Measurements from ENCODE around the gene NOTCH4. TPM values are rescaled to one million over a fixed set of nuclear protein-coding genes. Genes with fewer than 3 reads are reported as not detected.

Gene NOTCH4
- total RNA-seq, 1 experiment from 2014 or later, result 4.9 TPM

DNA sequence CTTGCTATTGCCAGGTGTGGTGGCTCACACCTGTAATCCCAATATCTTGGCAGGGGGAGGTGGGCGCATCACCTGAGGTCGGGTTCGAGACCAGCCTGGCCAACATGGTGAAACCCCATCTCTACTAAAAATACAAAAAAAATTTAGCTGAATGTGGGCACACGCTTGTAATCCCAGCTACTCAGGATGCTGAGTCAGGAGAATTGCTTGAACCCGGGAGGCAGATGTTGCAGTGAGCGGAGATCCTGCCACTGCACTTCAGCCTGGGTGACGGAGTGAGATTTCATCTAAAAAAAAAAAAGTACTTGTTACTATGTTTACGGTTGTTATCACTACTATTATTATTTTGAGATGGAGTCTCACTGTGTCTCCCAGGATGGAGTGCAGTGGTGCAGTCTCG lies 67.0 kb downstream of the NOTCH4 start:
- peaks cover 27% of the 10 kb centered on the region for H3K36me3 ChIP-seq
- H3K27me3 ChIP-seq, result no peaks in the 10 kb centered on the region
- DNase-seq, result no peak
- H3K9me3 ChIP-seq (replicated peaks), result no peaks in the 10 kb centered on the region
- H3K27ac ChIP-seq, result no peak overlapping the region
- H3K4me3 ChIP-seq, result no peak overlapping the region
- H3K4me1 ChIP-seq, result peaks cover 5% of the 10 kb centered on the region

DNA sequence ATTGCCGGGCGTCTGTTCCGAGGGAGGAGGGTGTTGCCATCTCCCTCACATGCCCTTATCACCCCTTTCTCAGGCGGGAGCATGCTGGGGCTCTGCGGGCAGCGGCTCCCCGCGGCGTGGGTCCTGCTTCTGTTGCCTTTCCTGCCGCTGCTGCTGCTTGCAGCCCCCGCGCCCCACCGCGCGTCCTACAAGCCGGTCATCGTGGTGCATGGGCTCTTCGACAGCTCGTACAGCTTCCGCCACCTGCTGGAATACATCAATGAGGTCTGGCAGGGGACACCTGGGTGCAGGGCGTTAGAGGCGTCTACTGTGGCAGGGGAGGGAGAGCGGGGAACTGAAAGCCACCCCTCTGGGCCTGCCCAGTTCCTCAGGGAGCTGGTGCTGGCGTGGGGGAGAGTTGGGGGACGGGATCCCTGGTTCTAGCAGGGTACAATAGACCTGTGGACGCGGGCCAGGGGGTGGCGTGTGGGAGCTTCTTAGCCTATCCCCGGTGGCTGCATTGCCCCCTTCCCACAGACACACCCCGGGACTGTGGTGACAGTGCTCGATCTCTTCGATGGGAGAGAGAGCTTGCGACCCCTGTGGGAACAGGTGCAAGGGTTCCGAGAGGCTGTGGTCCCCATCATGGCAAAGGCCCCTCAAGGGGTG lies 69.2 kb downstream of the NOTCH4 start:
- H3K27ac ChIP-seq, result peak overlapping the region; percentile 86
- peaks cover 24% of the 10 kb centered on the region for H3K36me3 ChIP-seq
- peak overlapping the region; percentile 80 for H3K4me3 ChIP-seq
- DNase-seq, result peak; percentile 82 to 84
- no peaks in the 10 kb centered on the region for H3K27me3 ChIP-seq
- no peaks in the 10 kb centered on the region for H3K9me3 ChIP-seq (replicated peaks)
- peaks cover 5% of the 10 kb centered on the region for H3K4me1 ChIP-seq

DNA sequence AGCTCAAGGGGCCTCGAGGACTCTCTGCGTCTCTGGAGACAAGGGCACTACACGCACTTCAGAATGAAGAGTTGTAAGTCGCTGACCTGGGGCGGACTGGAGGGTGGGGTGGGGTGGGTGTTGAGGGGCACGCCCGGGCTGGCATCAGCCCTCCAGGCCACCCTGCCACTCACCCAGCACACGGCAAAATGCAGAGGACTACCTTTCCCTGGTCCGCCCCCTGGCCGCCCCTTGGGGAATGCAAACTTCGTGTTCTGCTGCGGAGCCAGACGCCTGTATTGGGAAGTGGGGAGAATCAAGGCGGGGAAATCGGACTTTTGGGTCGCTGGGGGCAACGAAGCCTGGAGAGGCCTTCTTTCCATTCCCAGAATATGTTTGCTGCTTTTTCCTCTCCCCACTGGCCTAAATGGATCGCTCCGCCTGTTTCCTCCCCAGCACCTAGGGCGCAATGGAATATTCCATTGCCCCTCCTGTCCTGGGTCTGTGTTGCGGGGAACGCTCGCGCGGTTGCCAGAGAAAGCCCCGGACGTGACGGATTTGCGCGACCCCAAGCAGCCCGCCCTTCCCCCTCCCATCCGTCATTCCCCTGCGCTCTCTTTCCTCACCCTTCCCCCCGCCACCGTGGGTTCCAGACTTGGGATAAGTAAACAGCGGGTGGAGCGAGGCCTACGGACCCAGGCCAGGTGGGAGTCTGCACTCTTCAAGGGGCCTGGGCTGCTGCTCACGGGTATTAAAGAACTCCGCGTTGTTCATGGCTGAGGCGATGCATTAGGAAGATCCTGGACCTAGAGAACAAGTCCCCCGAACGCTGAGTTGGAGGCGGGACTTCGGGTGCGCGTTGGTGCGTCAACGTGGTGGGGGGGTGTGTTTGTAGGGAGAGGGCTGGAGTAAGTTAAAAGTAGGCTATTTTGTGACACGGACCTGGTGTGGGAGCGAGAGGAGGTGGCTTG lies 70.0 kb downstream of the NOTCH4 start, which contains the start of gene PPT2:
TSS of gene PPT2 (plus strand) at position 578 of the 950 bp plus-strand sequence. CDS start 454 bp downstream, outside the sequence.
- Histone ChIP-seq H3K4me1 (peaks cover 5% of the 10 kb centered on the region), H3K36me3 (peaks cover 24% of the 10 kb centered on the region), H3K9me3 (replicated peaks) (no peaks in the 10 kb centered on the region), H3K4me3 (peak within 1 kb of the TSS; percentile 80), H3K27ac (peak within 1 kb of the TSS; percentile 86), H3K27me3 (no peaks in the 10 kb centered on the region)
- peak; percentile 90 to 91 for DNase-seq

DNA sequence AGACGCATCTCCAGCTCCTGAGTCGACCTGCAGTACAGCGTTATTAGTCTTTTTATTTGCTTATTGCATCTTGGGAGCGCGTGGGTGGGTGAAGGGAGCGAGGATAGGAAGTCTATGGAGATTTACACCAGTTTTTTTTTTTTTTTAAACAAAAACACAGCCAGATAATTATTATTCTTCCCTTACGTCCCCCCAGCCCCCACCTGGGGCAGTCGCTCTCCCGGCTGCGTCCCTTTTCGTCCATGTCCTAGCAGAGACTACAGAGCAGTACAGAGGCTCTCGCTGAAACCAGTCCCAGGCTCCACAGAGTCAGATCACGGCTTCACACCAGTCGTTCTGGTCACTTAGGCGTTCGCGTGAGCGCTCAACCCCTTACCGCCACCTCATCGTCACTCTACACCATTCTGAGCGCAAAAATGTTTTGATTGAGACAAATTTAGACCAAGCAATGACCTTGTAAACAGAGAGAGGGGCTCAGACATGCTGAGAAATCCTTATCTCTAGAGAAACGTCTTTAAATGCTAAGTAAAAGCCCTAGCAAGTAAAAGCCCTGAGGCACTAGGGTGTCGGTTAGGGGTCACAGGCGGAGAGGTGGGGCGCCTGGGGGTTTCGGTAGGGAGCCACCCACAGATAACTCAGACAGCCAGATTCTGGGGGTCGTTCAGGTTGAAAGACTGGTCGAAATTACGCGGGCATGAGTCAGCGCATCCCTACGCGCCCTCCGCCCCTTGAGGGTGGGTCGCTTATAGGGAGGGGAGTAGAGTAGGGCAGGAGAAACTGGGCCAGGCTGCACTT lies 70.9 kb downstream of the NOTCH4 start:
- Histone ChIP-seq H3K36me3 (peaks cover 15% of the 10 kb centered on the region), H3K27ac (peak overlapping the region; percentile 86), H3K27me3 (no peaks in the 10 kb centered on the region), H3K4me3 (peak overlapping the region; percentile 80), H3K4me1 (peaks cover 5% of the 10 kb centered on the region), H3K9me3 (replicated peaks) (no peaks in the 10 kb centered on the region)
- peak; percentile 35 to 57 for DNase-seq

DNA sequence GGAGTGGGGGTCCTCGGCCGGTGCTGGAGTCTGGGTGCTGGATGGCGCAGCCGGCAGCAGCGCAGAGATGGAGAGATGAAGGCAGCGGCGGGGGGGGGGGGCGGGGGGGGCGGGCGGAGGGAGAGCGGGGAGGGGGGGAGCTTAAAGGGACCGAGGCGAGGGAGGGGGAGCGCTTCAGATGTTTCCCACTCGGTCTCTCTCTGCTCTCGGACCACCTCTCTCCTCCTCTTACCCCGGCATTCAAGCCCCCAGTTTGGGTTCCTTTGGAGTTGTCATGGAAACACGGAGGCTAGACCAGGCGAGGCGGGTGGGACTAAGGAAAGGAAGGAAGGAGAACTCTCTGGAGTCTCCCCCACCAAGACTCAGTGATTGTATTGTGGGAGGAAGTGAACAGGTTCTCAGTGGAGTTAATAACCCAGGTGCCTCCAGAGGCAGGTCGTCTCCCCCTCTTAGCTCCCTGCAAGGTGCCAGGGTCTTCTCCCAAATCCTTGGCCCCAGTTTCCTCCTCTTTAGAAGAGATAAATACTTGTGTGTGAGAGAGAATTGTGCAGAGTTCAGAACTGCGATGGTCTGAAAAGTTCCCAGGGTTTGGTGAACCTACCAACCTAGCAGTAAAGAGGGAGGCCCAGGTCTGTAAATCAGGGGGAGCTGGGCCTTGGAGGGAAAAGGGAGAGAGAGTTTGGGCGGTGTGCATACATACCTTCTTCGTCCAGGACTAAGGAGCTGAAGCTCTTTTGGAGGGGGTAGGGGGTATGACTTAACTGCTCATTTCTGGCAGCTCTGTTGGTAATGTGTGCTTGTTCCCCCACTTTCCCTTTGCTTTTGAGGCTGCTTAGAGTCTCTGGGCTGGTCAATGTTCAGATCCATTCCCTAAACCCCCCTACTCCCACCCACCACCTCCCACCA lies 71.8 kb downstream of the NOTCH4 start, which contains the start of gene PRRT1:
TSS of gene PRRT1 (minus strand) at position 77 of the 906 bp plus-strand sequence. CDS start 112 bp downstream, outside the sequence.
- H3K27me3 ChIP-seq, result no peaks in the 10 kb centered on the region
- DNase-seq, result no peak
- H3K27ac ChIP-seq, result peak within 1 kb of the TSS; percentile 86; the same call in 1 of the 2 replicates
- H3K9me3 ChIP-seq (replicated peaks), result no peaks in the 10 kb centered on the region
- H3K4me3 ChIP-seq, result peak within 1 kb of the TSS; percentile 80
- peaks cover 5% of the 10 kb centered on the region for H3K4me1 ChIP-seq
- peaks cover 9% of the 10 kb centered on the region for H3K36me3 ChIP-seq

DNA sequence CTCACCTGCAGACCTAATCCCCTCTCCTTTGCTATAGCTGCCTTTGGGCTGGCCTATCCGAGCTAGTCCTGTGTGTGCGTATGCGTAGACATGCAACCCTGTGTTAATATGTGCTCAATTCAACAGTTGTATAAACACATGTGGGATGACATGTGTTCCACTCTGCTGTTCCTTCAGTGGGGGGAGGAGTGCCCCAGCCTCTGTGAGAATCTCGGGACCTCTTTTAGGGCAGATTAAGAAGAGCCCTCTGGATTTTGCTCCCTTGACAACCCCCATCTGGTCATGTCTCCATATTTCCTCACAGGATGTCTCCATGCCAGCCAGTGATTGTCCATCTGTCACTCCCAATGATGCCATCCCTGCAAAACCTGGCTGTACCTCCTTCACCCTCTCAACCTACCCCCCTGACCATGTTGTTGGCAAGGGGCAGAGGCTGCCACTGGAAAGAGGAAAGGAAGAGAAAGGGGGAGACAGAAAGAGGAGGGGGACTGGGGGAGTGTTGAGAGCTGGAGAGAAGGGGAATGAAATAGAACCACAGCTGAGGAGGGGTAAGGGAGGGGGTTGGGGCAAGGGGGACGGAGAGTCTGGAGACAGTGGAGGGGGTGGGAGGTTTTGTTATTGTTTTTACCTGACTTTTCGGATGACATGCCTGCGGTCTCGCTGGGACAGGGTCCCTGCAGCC lies 72.5 kb downstream of the NOTCH4 start:
- Histone ChIP-seq H3K27ac (no peak overlapping the region), H3K36me3 (peaks cover 2% of the 10 kb centered on the region), H3K4me3 (no peak overlapping the region), H3K27me3 (no peaks in the 10 kb centered on the region), H3K9me3 (replicated peaks) (no peaks in the 10 kb centered on the region), H3K4me1 (peaks cover 5% of the 10 kb centered on the region)
- no peak for DNase-seq

DNA sequence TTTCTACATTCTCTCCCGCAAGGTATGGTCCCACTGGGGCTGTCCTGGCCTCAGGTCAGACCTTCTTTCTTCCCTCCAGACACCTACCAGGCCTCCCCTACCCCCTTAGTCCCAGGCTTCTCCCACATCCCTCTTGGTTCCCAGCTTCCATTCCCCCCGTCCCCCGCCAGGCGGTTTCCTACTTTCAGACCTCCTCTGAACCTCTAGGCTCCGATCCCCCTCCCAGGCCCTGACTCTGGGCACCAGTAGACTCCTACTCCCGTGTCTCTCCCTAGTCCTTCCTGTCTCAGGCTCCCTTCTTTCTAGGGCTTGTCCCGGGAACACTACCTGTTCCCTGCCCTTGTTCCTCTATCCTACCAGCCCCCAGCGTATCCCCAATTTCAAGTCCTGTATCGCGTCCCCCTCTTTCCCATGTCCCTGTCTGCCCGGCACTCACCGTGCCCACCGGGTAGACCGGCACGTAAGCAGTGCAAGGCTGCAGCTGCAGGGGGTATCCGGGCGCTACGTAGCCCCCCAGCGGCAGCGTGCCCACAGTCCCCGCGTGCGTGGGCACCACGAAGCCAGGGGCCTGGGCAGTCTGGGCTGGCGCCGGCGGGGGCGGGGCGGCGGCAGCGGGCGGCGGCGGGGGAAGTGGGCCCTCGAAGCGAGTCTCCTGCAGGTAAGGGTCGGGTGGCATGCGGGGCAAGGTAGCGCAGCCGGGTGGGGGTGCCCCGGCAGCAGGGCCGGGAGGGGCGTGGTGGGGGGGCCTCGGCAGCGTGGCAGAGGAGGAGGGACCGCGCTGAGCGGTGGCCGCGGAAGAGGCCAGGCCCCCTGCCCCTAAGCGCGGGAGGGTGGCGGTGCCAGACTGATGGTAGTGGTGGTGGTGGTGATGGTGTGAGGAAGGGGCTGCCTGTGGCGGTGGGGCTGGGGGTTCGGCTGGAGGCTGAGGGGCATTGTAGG lies 73.7 kb downstream of the NOTCH4 start:
- H3K27me3 ChIP-seq, result no peaks in the 10 kb centered on the region
- peaks cover 3% of the 10 kb centered on the region for H3K4me1 ChIP-seq
- no peak overlapping the region for H3K27ac ChIP-seq
- H3K36me3 ChIP-seq, result no peaks in the 10 kb centered on the region
- DNase-seq, result no peak
- no peak overlapping the region for H3K4me3 ChIP-seq
- no peaks in the 10 kb centered on the region for H3K9me3 ChIP-seq (replicated peaks)

DNA sequence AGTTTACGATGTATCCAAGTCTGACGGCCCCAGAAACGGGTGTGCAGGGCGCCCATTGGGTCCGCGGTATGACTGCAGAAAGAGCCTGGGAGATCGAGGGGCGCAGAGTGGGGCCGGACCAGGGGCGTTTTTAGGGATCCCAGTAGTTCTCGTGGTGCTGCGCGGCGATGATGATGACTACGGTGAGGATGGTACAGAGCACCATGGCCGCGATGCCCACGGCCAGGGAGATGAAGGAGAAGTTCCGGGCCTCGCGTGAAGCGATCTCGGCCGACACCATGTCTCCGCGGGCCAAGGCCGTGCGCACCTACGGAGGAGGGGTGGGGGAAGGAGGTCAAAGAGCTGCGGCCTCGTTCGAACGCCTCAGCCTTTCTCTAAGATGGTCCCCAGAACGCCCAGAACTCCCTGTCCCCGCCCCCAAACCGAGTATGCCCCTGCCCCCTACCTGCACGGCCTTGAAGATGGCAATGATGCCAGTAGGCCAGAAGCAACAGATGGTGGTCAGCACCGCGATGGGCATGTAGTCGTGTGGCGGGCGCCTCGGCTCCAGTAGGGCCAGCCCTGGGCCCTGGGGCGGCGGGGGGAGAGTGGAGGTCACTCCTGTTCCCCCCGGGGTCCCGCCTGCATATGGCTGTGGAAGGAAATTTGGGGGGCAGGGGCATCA lies 74.6 kb downstream of the NOTCH4 start:
- H3K4me1 ChIP-seq, result no peaks in the 10 kb centered on the region
- no peaks in the 10 kb centered on the region for H3K27me3 ChIP-seq
- no peak for DNase-seq
- no peak overlapping the region for H3K27ac ChIP-seq
- no peak overlapping the region for H3K4me3 ChIP-seq
- no peaks in the 10 kb centered on the region for H3K36me3 ChIP-seq
- H3K9me3 ChIP-seq (replicated peaks), result no peaks in the 10 kb centered on the region

DNA sequence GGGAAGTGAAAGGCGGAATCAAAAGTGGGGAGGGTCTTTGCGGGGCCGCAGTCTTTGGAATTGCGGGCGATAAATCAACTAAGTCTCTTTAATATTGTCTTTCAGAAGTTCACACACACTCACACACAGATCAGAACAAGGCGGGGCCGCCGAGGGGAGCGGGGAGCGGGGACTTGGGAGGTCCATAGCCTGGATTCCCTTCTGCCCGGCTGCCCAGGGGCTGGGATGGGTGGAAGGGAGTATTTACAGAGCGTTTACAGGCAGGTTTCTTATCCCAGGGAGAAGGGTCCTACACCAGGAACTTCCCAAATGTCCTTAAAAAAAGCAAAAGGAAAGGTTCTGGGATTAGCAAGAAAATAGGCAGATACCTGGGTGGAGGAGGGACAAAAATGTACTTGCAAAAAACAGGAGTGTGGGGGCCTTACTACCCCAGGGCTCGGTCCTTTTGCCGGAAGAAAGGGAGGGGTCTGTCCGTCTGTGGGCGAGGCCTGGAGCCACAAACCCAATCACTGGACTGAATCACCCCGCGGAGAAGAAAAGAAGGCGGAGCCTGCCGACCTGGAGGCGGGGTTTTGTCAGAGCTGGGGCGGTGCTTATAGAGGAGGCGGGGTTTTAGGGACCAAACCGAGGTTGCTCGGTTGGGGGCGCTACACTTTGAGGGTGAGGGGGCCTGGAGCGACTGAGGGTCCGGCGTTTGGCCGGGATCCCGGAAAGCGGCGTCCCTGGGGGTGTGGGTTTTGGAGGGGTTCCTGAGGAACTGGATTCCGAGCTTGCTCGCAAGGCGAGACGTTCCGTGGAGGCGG lies 75.4 kb downstream of the NOTCH4 start:
- Histone ChIP-seq H3K9me3 (replicated peaks) (no peaks in the 10 kb centered on the region), H3K4me1 (no peaks in the 10 kb centered on the region), H3K36me3 (no peaks in the 10 kb centered on the region), H3K4me3 (no peak overlapping the region), H3K27me3 (no peaks in the 10 kb centered on the region), H3K27ac (no peak overlapping the region)
- no peak for DNase-seq

DNA sequence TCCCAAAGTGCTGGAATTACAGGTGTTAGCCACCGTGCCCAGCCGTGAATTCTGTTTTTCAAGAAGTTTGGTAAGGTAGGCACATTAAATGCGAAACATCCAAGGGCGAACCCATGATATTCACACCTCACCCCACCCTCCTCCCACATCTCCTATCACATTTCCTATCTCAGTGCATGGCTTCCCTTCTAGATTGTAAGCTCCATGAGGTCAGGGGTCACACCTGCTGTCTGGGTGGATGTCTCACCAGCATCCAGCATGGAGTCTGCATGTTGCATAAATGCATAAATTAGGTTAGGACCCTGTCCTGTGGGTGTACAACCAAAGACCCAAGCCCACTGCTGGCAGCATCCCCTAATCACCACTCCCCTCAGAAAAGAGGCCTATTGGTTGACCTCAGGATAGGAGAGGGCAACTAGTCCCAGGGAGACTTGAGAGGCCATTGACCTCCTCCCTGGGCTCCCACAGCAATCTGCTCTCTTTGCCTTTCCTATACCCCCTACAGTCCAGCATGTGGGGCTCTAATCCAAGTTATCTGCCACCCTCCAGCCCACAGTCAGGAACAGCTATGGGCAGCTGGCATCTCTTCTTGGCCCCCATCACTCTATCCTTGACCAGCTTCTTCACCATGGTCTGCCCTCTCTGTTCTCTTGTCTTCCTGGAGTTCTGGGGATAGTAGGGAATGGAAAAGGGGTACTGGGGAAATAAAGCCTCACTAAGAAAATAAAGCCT lies 76.3 kb downstream of the NOTCH4 start:
- no peak overlapping the region for H3K4me3 ChIP-seq
- H3K36me3 ChIP-seq, result no peaks in the 10 kb centered on the region
- no peak overlapping the region for H3K27ac ChIP-seq
- H3K4me1 ChIP-seq, result no peaks in the 10 kb centered on the region
- DNase-seq, result no peak
- H3K27me3 ChIP-seq, result no peaks in the 10 kb centered on the region
- H3K9me3 ChIP-seq (replicated peaks), result no peaks in the 10 kb centered on the region

DNA sequence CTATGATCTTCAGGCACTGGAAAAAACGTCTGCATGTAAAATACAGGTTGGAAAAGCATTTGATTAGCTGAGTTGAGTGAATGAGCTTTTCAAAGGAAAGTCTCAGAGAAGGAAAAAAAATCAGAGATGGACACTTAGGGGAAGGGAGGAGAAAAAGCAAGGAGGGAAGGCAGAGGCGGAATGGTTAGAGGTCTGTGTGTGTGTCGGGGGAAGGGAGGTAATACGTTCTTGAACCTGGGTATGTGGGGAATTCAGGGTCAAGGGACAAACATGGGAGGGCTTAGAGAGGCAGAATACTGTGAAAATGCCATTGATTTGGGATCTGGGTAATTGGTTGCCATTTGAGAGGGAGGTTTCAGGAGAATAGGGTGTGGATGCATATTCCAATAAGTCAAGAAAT lies 77.2 kb downstream of the NOTCH4 start:
- DNase-seq, result no peak
- H3K4me3 ChIP-seq, result no peak overlapping the region
- no peaks in the 10 kb centered on the region for H3K36me3 ChIP-seq
- H3K27me3 ChIP-seq, result no peaks in the 10 kb centered on the region
- H3K4me1 ChIP-seq, result no peaks in the 10 kb centered on the region
- H3K27ac ChIP-seq, result no peak overlapping the region
- H3K9me3 ChIP-seq (replicated peaks), result no peaks in the 10 kb centered on the region

Data from SJCRH30 (cell line).